ENCODE measurements around the gene A4GNT.

DNA sequence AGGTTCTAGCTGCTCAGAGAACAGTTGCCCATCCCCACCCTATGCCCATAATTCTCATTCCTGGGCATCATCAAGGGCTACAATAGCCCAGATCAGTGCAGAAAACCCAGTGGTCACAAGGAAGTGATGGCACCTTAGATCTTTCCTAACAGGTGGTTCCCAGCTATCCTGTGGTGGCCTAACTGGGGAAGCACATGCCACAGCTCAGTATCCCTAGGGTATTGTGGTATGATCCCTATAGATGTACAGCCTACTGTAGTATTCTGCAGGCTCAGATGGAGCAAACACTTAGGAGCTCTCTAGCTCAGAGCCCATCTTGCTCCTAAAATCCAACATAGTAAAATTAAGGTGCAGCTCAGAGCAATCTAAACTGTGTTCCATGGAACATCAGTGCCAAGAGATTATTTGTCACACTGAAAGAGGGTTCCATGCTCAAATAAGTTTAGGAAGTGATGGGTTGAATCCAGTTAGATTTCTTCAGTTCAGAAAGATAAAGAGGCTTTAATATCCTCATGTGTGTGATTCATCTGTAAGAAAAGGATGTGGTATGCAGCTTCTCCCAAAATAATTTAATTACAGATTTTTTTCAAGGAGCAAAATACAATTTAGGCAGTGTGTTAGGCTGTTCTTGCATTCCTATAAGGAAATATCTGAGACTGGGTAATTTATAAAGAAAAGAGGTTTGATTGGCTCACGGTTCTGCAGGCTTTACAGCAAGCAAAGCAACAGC, 4.4 kb downstream of the A4GNT start:
- no peak for TF ChIP-seq POLR2A (IDR thresholded peaks at IDR 0.05)
- TF ChIP-seq, protein P1, sequence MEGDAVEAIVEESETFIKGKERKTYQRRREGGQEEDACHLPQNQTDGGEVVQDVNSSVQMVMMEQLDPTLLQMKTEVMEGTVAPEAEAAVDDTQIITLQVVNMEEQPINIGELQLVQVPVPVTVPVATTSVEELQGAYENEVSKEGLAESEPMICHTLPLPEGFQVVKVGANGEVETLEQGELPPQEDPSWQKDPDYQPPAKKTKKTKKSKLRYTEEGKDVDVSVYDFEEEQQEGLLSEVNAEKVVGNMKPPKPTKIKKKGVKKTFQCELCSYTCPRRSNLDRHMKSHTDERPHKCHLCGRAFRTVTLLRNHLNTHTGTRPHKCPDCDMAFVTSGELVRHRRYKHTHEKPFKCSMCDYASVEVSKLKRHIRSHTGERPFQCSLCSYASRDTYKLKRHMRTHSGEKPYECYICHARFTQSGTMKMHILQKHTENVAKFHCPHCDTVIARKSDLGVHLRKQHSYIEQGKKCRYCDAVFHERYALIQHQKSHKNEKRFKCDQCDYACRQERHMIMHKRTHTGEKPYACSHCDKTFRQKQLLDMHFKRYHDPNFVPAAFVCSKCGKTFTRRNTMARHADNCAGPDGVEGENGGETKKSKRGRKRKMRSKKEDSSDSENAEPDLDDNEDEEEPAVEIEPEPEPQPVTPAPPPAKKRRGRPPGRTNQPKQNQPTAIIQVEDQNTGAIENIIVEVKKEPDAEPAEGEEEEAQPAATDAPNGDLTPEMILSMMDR (IDR thresholded peaks at IDR 0.05) = no peak
